ENCODE results near the gene ZNF488. TPM values are rescaled to one million over a fixed set of nuclear protein-coding genes. Genes with fewer than 3 reads are reported as not detected.

ZNF488 gene
- total RNA-seq, 4 donors from 2014 or later = 0.21 TPM; not detected in 2

DNA sequence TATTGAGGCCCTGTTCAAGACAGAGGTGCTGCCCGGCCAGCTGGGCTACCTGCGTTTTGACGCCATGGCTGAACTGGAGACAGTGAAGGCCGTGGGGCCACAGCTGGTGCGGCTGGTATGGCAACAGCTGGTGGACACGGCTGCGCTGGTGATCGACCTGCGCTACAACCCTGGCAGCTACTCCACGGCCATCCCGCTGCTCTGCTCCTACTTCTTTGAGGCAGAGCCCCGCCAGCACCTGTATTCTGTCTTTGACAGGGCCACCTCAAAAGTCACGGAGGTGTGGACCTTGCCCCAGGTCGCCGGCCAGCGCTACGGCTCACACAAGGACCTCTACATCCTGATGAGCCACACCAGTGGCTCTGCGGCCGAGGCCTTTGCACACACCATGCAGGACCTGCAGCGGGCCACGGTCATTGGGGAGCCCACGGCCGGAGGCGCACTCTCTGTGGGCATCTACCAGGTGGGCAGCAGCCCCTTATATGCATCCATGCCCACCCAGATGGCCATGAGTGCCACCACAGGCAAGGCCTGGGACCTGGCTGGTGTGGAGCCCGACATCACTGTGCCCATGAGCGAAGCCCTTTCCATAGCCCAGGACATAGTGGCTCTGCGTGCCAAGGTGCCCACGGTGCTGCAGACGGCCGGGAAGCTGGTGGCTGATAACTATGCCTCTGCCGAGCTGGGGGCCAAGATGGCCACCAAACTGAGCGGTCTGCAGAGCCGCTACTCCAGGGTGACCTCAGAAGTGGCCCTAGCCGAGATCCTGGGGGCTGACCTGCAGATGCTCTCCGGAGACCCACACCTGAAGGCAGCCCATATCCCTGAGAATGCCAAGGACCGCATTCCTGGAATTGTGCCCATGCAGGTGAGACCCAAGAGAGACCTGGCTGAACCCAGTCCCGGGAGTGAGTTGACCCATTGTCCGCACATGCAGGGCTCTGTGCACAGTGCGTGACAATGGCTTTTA, 33.1 kb downstream of the ZNF488 start:
- intact Hi-C loops (cut with DNase I; ENCODE audit: low total_unique reads) = no loop called here

DNA sequence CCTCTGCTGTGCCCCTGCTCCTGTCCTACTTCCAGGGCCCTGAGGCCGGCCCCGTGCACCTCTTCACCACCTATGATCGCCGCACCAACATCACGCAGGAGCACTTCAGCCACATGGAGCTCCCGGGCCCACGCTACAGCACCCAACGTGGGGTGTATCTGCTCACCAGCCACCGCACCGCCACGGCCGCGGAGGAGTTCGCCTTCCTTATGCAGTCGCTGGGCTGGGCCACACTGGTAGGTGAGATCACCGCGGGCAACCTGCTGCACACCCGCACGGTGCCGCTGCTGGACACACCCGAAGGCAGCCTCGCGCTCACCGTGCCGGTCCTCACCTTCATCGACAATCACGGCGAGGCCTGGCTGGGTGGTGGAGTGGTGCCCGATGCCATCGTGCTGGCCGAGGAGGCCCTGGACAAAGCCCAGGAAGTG, 34.1 kb downstream of the ZNF488 start:
- Histone ChIP-seq H3K4me3 (no peak overlapping the region), H3K9me3 (no peaks in the 10 kb centered on the region), H3K27me3 (no peaks in the 10 kb centered on the region), H3K36me3 (no peaks in the 10 kb centered on the region), H3K4me1 (no peaks in the 10 kb centered on the region), H3K27ac (no peak overlapping the region)
- TF ChIP-seq CTCF (IDR thresholded peaks at IDR 0.05) = no peak
- TF ChIP-seq POLR2A (IDR thresholded peaks at IDR 0.05) = no peak
- DNase-seq = no peak
- intact Hi-C loops (cut with DNase I; ENCODE audit: low total_unique reads) = no loop called here

More for the DNA sequence above, 33.1 kb downstream of the ZNF488 start:
- no peaks in the 10 kb centered on the region for H3K36me3 ChIP-seq
- H3K4me3 ChIP-seq = no peak overlapping the region
- DNase-seq = no peak
- TF ChIP-seq CTCF (IDR thresholded peaks at IDR 0.05) (no peak), POLR2A (IDR thresholded peaks at IDR 0.05) (no peak)
- no peaks in the 10 kb centered on the region for H3K9me3 ChIP-seq
- H3K27me3 ChIP-seq = no peaks in the 10 kb centered on the region
- no peaks in the 10 kb centered on the region for H3K4me1 ChIP-seq
- H3K27ac ChIP-seq = no peak overlapping the region

DNA sequence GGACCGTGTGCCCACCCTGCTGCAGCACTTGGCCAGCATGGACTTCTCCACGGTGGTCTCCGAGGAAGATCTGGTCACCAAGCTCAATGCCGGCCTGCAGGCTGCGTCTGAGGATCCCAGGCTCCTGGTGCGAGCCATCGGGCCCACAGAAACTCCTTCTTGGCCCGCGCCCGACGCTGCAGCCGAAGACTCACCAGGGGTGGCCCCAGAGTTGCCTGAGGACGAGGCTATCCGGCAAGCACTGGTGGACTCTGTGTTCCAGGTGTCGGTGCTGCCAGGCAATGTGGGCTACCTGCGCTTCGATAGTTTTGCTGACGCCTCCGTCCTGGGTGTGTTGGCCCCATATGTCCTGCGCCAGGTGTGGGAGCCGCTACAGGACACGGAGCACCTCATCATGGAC, 34.6 kb downstream of the ZNF488 start:
- TF ChIP-seq POLR2A (IDR thresholded peaks at IDR 0.05) (no peak), CTCF (IDR thresholded peaks at IDR 0.05) (no peak)
- Histone ChIP-seq H3K27me3 (no peaks in the 10 kb centered on the region), H3K36me3 (no peaks in the 10 kb centered on the region), H3K9me3 (no peaks in the 10 kb centered on the region), H3K4me3 (no peak overlapping the region), H3K27ac (no peak overlapping the region), H3K4me1 (no peaks in the 10 kb centered on the region)
- DNase-seq = no peak
- intact Hi-C loops (cut with DNase I; ENCODE audit: low total_unique reads) = no loop called here

DNA sequence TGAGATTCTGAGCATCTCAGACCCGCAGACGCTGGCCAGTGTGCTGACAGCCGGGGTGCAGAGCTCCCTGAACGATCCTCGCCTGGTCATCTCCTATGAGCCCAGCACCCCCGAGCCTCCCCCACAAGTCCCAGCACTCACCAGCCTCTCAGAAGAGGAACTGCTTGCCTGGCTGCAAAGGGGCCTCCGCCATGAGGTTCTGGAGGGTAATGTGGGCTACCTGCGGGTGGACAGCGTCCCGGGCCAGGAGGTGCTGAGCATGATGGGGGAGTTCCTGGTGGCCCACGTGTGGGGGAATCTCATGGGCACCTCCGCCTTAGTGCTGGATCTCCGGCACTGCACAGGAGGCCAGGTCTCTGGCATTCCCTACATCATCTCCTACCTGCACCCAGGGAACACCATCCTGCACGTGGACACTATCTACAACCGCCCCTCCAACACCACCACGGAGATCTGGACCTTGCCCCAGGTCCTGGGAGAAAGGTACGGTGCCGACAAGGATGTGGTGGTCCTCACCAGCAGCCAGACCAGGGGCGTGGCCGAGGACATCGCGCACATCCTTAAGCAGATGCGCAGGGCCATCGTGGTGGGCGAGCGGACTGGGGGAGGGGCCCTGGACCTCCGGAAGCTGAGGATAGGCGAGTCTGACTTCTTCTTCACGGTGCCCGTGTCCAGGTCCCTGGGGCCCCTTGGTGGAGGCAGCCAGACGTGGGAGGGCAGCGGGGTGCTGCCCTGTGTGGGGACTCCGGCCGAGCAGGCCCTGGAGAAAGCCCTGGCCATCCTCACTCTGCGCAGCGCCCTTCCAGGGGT, 35.2 kb downstream of the ZNF488 start:
- DNase-seq = no peak
- Histone ChIP-seq H3K9me3 (no peaks in the 10 kb centered on the region), H3K4me3 (no peak overlapping the region), H3K27ac (no peak overlapping the region), H3K36me3 (no peaks in the 10 kb centered on the region), H3K4me1 (no peaks in the 10 kb centered on the region), H3K27me3 (no peaks in the 10 kb centered on the region)
- no peak for TF ChIP-seq POLR2A (IDR thresholded peaks at IDR 0.05)
- TF ChIP-seq CTCF (IDR thresholded peaks at IDR 0.05) = no peak
- intact Hi-C loops (cut with DNase I; ENCODE audit: low total_unique reads) = no loop called here
